Measurements from ENCODE around the gene ACAP1.

GRCh38 chr17:7308625-7309433, 27.5 kb upstream of the ACAP1 start:
- TF ChIP-seq POLR2A (IDR thresholded peaks at IDR 0.05) (peak; percentile 42), CTCF (IDR thresholded peaks at IDR 0.05) (no peak)
